Muscle layer of duodenum (tissue), 2 donors: Measurements from ENCODE around the gene RNF223.

Experiments used
- H3K27ac ChIP-seq: one replicate; pipeline ENCODE4 v1.7.0; 2013; ENCODE audit warnings: mild to moderate bottlenecking, low read length
- H3K27me3 ChIP-seq: one replicate; pipeline ENCODE4 v1.7.0; 2013; ENCODE audit warnings: low read depth, mild to moderate bottlenecking, control low read depth, low read length
- H3K36me3 ChIP-seq, 2 donors: one replicate each; pipeline ENCODE4 v1.7.0; 2013; ENCODE audit warnings: low read length in 2 of 2, control low read depth in 1 of 2, mild to moderate bottlenecking in 1 of 2; ENCODE audit not compliant: insufficient read depth in 2 of 2, control insufficient read depth in 1 of 2
- H3K4me1 ChIP-seq, 2 donors: one replicate each; pipeline ENCODE4 v1.7.0; 2013; ENCODE audit warnings: low read length in 2 of 2, mild to moderate bottlenecking in 2 of 2, control low read depth in 1 of 2, moderate library complexity in 1 of 2; ENCODE audit not compliant: insufficient read depth in 2 of 2, control insufficient read depth in 1 of 2
- H3K4me3 ChIP-seq, 2 donors: one replicate each; pipeline ENCODE4 v1.7.0; 2013; ENCODE audit warnings: low read length in 2 of 2, low read depth in 1 of 2, mild to moderate bottlenecking in 1 of 2
- H3K9me3 ChIP-seq, 2 donors: one replicate each; pipeline ENCODE4 v1.7.0; 2013; ENCODE audit warnings: low read length in 2 of 2, control low read depth in 1 of 2, mild to moderate bottlenecking in 1 of 2; ENCODE audit not compliant: control insufficient read depth in 1 of 2
- donor health status: healthy.

Gene RNF223

GRCh38 chr1:1043411-1043810 lies 30.7 kb downstream of the RNF223 start:
- no peaks in the 10 kb centered on the region for H3K9me3 ChIP-seq
- H3K27me3 ChIP-seq = no peaks in the 10 kb centered on the region
- no peak overlapping the region for H3K27ac ChIP-seq
- no peak overlapping the region for H3K4me3 ChIP-seq
- peaks cover 0 to 41% of the 10 kb centered on the region in 2 donors for H3K36me3 ChIP-seq
- peaks cover 0 to 17% of the 10 kb centered on the region in 2 donors for H3K4me1 ChIP-seq

DNA sequence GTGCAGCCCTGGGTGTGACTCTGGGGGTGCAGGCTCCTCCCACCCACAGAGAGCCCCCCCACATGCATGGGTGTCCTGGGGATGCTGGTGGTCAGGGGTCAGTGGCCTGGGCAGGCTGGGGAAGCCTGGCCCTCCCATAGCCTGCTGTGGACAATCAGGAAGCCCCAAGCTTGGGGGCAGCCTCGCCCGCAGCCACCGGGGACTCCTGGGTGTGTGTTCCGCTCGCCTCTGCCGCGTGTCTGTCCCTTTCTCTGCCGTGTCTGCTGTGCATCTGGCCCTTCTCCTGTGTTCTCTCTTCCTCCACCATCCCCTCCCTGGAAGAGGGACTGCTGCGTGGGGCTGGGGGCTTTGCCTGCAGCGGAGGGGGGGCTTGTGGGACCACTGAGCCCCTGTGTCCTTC lies 31.3 kb downstream of the RNF223 start:
- H3K4me3 ChIP-seq = no peak overlapping the region
- H3K9me3 ChIP-seq = no peaks in the 10 kb centered on the region
- peaks cover 0 to 40% of the 10 kb centered on the region in 2 donors for H3K36me3 ChIP-seq
- H3K4me1 ChIP-seq = peaks cover 0 to 17% of the 10 kb centered on the region in 2 donors
- H3K27ac ChIP-seq = no peak overlapping the region
- H3K27me3 ChIP-seq = no peaks in the 10 kb centered on the region

GRCh38 chr1:1041873-1042272 lies 32.2 kb downstream of the RNF223 start:
- no peak overlapping the region for H3K4me3 ChIP-seq
- no peaks in the 10 kb centered on the region for H3K9me3 ChIP-seq
- H3K27ac ChIP-seq = no peak overlapping the region
- H3K36me3 ChIP-seq = peaks cover 0 to 31% of the 10 kb centered on the region in 2 donors
- H3K4me1 ChIP-seq = peaks cover 0 to 17% of the 10 kb centered on the region in 2 donors
- H3K27me3 ChIP-seq = no peaks in the 10 kb centered on the region

- Histone ChIP-seq H3K27me3 (no peaks in the 10 kb centered on the region), H3K4me3 (no peak overlapping the region), H3K27ac (no peak overlapping the region), H3K4me1 (peaks cover 0 to 17% of the 10 kb centered on the region in 2 donors), H3K9me3 (no peaks in the 10 kb centered on the region), H3K36me3 (peaks cover 0 to 24% of the 10 kb centered on the region in 2 donors)
Observed at GRCh38 chr1:1041092-1041523, 33.0 kb downstream of the RNF223 start.

GRCh38 chr1:1040004-1040991 lies 33.8 kb downstream of the RNF223 start:
- Histone ChIP-seq H3K27ac (no peak overlapping the region), H3K36me3 (peaks cover 0 to 20% of the 10 kb centered on the region in 2 donors), H3K27me3 (no peaks in the 10 kb centered on the region), H3K4me1 (peaks cover 0 to 17% of the 10 kb centered on the region in 2 donors), H3K9me3 (no peaks in the 10 kb centered on the region), H3K4me3 (peak overlapping the region in 1 of 2 donors; percentile 64)

- Histone ChIP-seq H3K4me1 (peaks cover 0 to 19% of the 10 kb centered on the region in 2 donors), H3K27me3 (no peaks in the 10 kb centered on the region), H3K36me3 (peaks cover 0 to 15% of the 10 kb centered on the region in 2 donors), H3K9me3 (no peaks in the 10 kb centered on the region), H3K4me3 (peak overlapping the region in 1 of 2 donors; percentile 64), H3K27ac (no peak overlapping the region)
Observed at GRCh38 chr1:1039145-1039910, 34.8 kb downstream of the RNF223 start.

DNA sequence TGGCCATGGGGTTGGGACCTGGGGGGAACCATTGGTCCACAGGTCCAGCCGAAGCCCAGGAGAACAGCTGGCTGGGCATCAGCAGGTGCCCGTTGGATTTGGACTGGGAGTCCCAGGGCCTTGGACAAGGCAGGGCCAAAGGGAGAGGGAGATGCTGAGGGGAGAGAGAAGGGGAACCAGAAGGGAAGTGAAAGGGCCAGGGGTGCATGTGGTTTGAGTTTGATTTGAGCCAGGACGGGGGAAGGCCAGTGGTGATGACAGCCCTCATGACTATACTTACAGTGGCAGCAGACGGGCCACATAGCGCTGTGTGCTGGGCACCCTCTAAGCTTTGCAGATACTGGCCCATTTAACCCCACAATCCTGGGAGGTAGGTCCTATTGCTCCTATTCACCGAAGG lies 35.4 kb downstream of the RNF223 start:
- Histone ChIP-seq H3K4me1 (peaks cover 0 to 26% of the 10 kb centered on the region in 2 donors), H3K36me3 (peaks cover 0 to 9% of the 10 kb centered on the region in 2 donors), H3K27ac (no peak overlapping the region), H3K4me3 (no peak overlapping the region), H3K9me3 (no peaks in the 10 kb centered on the region), H3K27me3 (no peaks in the 10 kb centered on the region)

GRCh38 chr1:1037366-1038327 lies 36.5 kb downstream of the RNF223 start:
- H3K36me3 ChIP-seq = peaks cover 0 to 5% of the 10 kb centered on the region in 2 donors
- no peak overlapping the region for H3K4me3 ChIP-seq
- H3K4me1 ChIP-seq = peaks cover 0 to 32% of the 10 kb centered on the region in 2 donors
- H3K27me3 ChIP-seq = no peaks in the 10 kb centered on the region
- H3K9me3 ChIP-seq = no peaks in the 10 kb centered on the region
- H3K27ac ChIP-seq = no peak overlapping the region

DNA sequence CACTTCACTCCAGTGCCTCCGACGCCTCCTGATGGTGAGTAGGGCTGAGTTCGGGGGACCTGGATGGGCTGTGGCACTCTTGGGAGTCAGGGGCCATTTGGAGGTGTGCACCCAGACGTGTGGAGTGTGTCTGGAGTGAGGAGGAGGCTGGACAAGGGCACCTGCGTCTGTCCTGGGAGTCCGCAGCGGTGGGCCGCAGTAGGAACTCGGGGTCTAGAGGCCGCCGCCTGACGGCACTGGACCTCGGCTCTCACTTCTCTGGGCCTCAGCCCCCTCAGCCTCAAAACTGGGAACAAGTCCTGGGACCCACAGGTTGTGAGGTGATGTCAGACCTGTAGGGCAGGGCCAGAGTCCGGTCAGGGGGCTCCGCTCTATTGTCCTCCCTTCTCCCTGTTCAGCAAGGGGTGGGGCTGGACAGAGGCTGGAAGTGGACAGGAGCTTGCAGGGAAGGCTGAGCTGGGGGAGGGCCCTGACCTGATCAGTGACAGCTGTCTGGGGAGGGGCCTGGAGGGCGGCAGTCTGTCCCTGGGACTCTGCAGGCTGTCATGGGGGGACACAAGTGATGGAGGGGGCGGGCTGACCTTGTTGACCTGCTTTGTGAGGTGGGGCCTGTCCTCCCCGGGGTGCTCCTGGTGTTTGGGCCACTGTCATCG lies 38.7 kb downstream of the RNF223 start:
- peaks cover 0 to 5% of the 10 kb centered on the region in 2 donors for H3K36me3 ChIP-seq
- no peaks in the 10 kb centered on the region for H3K27me3 ChIP-seq
- peaks cover 0 to 34% of the 10 kb centered on the region in 2 donors for H3K4me1 ChIP-seq
- H3K27ac ChIP-seq = no peak overlapping the region
- H3K9me3 ChIP-seq = no peaks in the 10 kb centered on the region
- no peak overlapping the region for H3K4me3 ChIP-seq

DNA sequence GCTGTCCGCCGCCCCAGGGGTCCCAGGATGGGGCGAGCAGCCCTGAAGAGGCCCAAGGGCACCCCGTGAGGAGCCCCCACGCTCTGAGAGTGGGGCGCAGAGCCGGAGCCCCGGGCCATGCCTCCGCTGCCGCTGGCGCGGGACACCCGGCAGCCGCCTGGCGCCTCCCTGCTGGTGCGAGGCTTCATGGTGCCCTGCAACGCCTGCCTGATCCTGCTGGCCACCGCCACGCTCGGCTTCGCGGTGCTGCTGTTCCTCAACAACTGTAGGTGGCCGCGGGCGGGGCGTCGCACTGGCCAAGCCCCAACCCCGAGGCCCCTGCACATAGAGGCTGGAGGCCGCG lies 39.7 kb downstream of the RNF223 start:
- Histone ChIP-seq H3K27me3 (no peaks in the 10 kb centered on the region), H3K4me3 (no peak overlapping the region), H3K4me1 (peaks cover 0 to 24% of the 10 kb centered on the region in 2 donors), H3K9me3 (no peaks in the 10 kb centered on the region), H3K27ac (no peak overlapping the region), H3K36me3 (peaks cover 0 to 5% of the 10 kb centered on the region in 2 donors)
